AG09309 (cell line): ENCODE measurements around the gene AGPAT3.
A peak's percentile ranks its signal among the peaks of the same experiment; 100 is the strongest.

ENCODE experiments used
- DNase-seq: peaks from one replicate; pipeline ENCODE4 v3.0.0-alpha.2; 2010; ENCODE audit warnings: low read depth
- H3K4me3 ChIP-seq: 2 replicates; pipeline ENCODE4 v1.5.1; 2011; ENCODE audit warnings: mild to moderate bottlenecking, low read depth, low read length, moderate library complexity; ENCODE audit not compliant: control insufficient read depth
- CTCF ChIP-seq: IDR thresholded peaks from 2 replicates; pipeline ENCODE4 v1.5.1; 2011; ENCODE audit warnings: mild to moderate bottlenecking, low read depth, low read length, inconsistent platforms; ENCODE audit not compliant: insufficient read depth, control insufficient read depth; ENCODE audit errors: missing control alignments

Gene AGPAT3

GRCh38 chr21:43864313-43864961 lies 586 bp upstream of the AGPAT3 start:
- DNase-seq, result no peak
- TF ChIP-seq CTCF, result no peak
- H3K4me3 ChIP-seq, result peak overlapping the region; percentile 46

GRCh38 chr21:43865540-43866259 lies 677 bp downstream of the AGPAT3 start:
- no peak for DNase-seq
- TF ChIP-seq CTCF, result no peak
- peak overlapping the region; percentile 48 for H3K4me3 ChIP-seq

GRCh38 chr21:43866260-43866629 lies 1.2 kb downstream of the AGPAT3 start:
- H3K4me3 ChIP-seq, result peak overlapping the region; percentile 48
- no peak for TF ChIP-seq CTCF
- DNase-seq, result peak; percentile 10

GRCh38 chr21:43866659-43867331 lies 1.8 kb downstream of the AGPAT3 start:
- peak overlapping the region; percentile 48 for H3K4me3 ChIP-seq
- no peak for DNase-seq
- no peak for TF ChIP-seq CTCF

- DNase-seq, result no peak
- no peak for TF ChIP-seq CTCF
- H3K4me3 ChIP-seq, result no peak overlapping the region
Measured at GRCh38 chr21:43867332-43867703, 2.3 kb downstream of the AGPAT3 start.

GRCh38 chr21:43867948-43868347 lies 2.9 kb downstream of the AGPAT3 start:
- TF ChIP-seq CTCF, result no peak
- no peak overlapping the region for H3K4me3 ChIP-seq
- DNase-seq, result no peak
